T-helper 17 cell (primary cell): ENCODE measurements around the gene DSC1. TPM values are rescaled to one million over a fixed set of nuclear protein-coding genes. Genes with fewer than 3 reads are reported as not detected.

Experiments
- ATAC-seq: fragments of 150-1000 bp; cut with Tn5 transposase; 2 replicates; pipeline ENCODE4 v1.10.0; 2021; ENCODE audit warnings: mild to moderate bottlenecking, moderate library complexity
- DNase-seq, 3 donors: peaks; one replicate each; pipeline versions ENCODE4 v3.0.0 to v3.0.0-alpha.2; 2020 to 2021
- H3K9me3 ChIP-seq: one replicate; pipeline ENCODE4 v1.7.0; 2013; ENCODE audit warnings: low read length, mild to moderate bottlenecking; ENCODE audit not compliant: control insufficient read depth, poor library complexity, severe bottlenecking
- H3K27ac Mint-ChIP-seq: one replicate; pipeline ENCODE4 v1.8.0; 2022; ENCODE audit warnings: mild to moderate bottlenecking, moderate library complexity, mixed read lengths
- H3K27me3 Mint-ChIP-seq: one replicate; pipeline ENCODE4 v1.8.0; 2022; ENCODE audit warnings: mixed read lengths
- H3K36me3 Mint-ChIP-seq: one replicate; pipeline ENCODE4 v1.8.0; 2022; ENCODE audit warnings: low read depth, mixed read lengths
- H3K4me1 Mint-ChIP-seq: one replicate; pipeline ENCODE4 v1.8.0; 2022; ENCODE audit warnings: mild to moderate bottlenecking, mixed read lengths
- H3K4me3 Mint-ChIP-seq: one replicate; pipeline ENCODE4 v1.8.0; 2022; ENCODE audit warnings: mild to moderate bottlenecking, moderate library complexity, mixed read lengths
- total RNA-seq, 4 donors: library from RNA in 2 of 4; stranded (reverse) in 2 of 4; gene quantifications; one replicate each; pipeline ENCODE4 v1.2.3 and lab custom pipeline; 2022 to 2026

DSC1 gene
- total RNA-seq, 2 donors from 2014 or later, result 0.15 to 0.16 TPM

DNA sequence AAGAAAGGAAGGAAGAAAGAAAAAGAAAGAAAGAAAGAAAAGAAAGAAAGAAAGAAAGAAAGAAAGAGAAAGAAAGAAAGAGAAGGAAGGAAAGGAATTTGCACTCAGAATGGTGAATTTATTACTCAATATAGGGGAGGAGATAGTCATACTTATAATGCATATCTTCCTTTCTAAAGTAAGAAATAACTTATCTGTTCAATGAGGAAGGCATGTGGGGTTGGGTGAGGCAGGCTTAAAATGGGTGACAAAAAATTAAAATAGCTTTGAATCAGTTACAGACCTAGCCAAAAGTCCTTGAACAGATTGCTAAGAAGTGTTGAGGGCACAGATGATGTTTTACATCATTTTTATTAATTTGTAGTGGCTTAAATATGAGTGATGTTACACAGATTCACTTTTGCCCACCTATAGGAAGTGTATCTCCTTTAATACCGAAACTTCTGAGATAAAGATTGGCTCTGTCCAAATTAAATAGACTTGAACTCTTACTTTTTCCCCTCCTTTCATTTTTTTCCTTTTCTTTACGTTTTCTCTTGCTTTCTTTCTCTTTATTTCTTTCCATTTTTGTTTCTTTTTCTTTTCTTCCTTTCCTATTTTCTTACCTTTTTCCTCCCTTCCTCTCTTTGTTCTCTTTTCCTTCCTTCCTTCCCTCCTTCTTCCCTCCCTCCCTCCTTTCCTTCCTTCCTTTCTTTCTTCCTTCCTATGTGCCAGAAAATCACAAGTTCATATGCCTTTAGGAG, 45.6 kb downstream of the DSC1 start:
- H3K27me3 Mint-ChIP-seq, result no peaks in the 10 kb centered on the region

DNA sequence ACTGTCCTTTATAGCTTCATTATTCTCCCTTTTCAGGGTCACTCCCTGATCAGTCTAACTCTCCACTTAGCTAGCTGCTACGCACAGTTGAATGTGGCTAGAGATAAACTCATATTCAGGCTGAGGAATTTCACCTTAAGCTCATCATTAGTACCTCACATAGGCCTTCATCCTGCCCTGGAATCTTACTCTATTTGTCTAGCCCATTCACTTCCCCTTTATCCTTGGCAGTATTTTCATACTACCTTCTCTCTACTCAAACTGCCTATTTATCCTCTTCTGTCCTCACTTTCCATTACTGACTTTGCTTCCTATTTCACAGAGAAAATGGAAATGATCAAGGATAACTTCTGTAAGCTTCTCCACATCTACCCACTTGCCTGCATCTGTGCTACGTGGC, 49.9 kb downstream of the DSC1 start:
- no peaks in the 10 kb centered on the region for H3K36me3 Mint-ChIP-seq
- H3K27me3 Mint-ChIP-seq, result no peaks in the 10 kb centered on the region
- no peaks in the 10 kb centered on the region for H3K4me1 Mint-ChIP-seq
- no peak overlapping the region for H3K4me3 Mint-ChIP-seq
- ATAC-seq (no peak), DNase-seq (no peak)
- H3K9me3 ChIP-seq, result no peaks in the 10 kb centered on the region
- no peak overlapping the region for H3K27ac Mint-ChIP-seq

More for the DNA sequence above, 45.6 kb downstream of the DSC1 start:
- Mint-ChIP-seq H3K27ac (no peak overlapping the region), H3K36me3 (no peaks in the 10 kb centered on the region), H3K4me1 (no peaks in the 10 kb centered on the region), H3K4me3 (no peak overlapping the region)
- ATAC-seq (no peak), DNase-seq (no peak)
- H3K9me3 ChIP-seq, result no peaks in the 10 kb centered on the region

DNA sequence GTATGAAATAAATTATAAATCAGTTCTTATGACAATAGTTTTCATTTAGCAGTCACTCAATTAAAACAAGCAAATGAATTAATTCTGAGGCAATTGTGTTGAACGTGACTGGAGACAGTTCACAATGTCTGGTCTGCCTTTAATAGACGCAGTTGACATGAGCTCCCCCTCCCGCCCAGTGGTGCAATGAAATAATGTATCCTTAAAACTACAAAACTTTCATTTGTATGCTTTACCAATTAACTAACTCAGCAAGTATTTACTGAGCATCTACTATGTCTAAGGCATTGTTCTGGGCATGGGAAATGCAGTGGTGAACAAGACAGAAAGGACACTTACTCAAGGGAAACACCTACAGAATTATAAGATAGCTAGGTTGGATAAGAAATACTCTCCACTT, 56.9 kb downstream of the DSC1 start:
- no peak for ATAC-seq
- Mint-ChIP-seq H3K4me1 (no peaks in the 10 kb centered on the region), H3K36me3 (no peaks in the 10 kb centered on the region), H3K4me3 (no peak overlapping the region), H3K27me3 (no peaks in the 10 kb centered on the region), H3K27ac (no peak overlapping the region)
- no peak for DNase-seq
- peaks cover 3% of the 10 kb centered on the region for H3K9me3 ChIP-seq

DNA sequence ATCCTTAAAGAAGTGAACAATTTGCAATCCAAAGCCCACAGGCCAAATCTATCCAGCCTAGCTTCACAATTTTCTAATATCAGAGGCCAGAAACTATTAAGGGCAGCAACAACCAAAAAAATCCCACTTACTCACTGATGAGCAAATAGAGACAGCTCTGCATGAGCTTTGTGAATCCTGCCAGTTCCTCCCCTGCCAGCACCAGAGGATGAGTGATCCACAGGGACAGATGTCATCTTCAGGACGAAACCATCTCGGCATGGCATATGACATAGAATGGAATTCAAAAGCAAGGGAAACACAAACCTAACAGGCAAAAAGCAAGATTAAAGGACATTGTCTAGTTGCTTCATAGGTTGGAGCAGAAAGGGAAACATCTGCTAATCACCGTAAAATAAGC, 58.2 kb downstream of the DSC1 start:
- Mint-ChIP-seq H3K4me3 (no peak overlapping the region), H3K27me3 (no peaks in the 10 kb centered on the region), H3K4me1 (no peaks in the 10 kb centered on the region), H3K36me3 (no peaks in the 10 kb centered on the region), H3K27ac (no peak overlapping the region)
- ATAC-seq, result no peak
- peaks cover 3% of the 10 kb centered on the region for H3K9me3 ChIP-seq
- DNase-seq, result no peak

DNA sequence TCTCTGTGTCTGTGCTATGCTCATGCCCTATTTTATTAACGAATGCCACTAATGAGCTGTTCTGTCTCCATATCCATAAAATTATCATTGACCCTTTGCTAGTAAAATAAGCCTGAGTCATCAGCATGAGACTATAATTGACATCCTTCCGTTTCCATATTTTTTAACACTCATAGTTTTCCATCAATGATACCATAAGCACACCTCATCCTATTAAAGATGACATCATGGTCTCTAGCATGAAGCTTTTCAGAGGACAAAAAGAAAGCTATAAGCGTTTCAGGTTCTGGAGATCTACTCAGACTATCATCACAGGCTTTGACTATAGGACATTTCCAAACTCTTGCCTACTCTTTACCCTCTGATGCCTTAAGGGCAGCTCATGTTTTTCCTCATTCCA, 59.2 kb downstream of the DSC1 start:
- no peaks in the 10 kb centered on the region for H3K36me3 Mint-ChIP-seq
- H3K27ac Mint-ChIP-seq, result no peak overlapping the region
- H3K4me1 Mint-ChIP-seq, result no peaks in the 10 kb centered on the region
- no peaks in the 10 kb centered on the region for H3K27me3 Mint-ChIP-seq
- H3K9me3 ChIP-seq, result peaks cover 3% of the 10 kb centered on the region
- ATAC-seq, result no peak
- DNase-seq, result no peak
- no peak overlapping the region for H3K4me3 Mint-ChIP-seq

DNA sequence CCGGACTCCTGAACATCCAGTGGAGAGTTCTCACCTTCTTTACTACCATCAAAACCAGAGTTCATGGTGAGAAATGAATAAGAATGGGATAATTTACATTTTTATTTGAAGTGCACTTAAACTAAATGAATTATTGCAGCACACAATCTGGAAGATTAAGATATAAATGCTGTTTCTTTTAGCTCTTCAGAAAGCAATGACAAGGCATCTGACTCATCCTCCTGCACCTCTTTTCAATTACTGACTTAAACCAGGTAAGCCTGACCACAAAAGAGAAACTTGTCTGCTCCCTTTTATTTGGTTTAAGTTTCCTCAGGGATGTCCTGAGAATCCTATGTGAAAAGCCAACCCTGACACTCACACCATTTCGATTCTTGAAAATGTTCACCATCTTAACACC, 59.7 kb downstream of the DSC1 start:
- DNase-seq, result no peak
- Mint-ChIP-seq H3K4me3 (no peak overlapping the region), H3K27me3 (no peaks in the 10 kb centered on the region), H3K36me3 (no peaks in the 10 kb centered on the region), H3K27ac (no peak overlapping the region), H3K4me1 (no peaks in the 10 kb centered on the region)
- peaks cover 3% of the 10 kb centered on the region for H3K9me3 ChIP-seq
- no peak for ATAC-seq

DNA sequence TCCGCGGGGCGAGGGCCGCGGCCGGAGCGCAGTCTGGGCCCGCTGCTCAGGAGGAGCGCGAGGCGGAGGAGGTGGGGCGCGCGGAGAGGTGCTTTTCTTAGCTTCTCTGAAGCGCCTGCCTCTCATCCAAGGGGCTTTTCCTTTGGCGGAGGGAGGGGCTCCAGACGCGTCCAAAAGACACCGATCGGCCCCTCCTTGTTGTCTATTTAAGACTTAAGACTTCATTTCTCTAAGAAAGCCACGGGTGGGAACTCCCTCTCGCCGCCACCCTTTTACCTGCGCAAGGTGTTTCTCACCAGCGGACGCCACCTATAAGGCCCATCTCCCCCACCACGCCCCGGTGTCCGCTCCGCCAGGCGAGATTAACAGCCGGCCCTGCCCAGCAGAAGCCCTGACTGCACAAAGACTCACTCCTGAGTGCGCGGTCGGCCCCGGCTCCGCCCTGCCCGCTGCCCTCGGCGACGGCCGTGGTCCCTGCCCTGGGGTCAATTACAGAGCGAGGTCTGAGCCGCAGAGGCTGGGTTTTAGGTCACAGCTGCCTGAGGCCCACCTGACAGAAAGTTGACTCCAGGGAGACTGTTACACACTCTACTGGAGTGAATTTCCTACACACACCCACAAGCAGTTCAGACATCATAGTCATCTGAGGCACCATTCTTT, 60.5 kb downstream of the DSC1 start, which contains the start of gene DSC2:
Gene DSC2, minus strand, starts transcription at position 397 of the 660 bp plus-strand sequence. CDS start 450 bp downstream, outside the sequence.
- Mint-ChIP-seq H3K36me3 (no peaks in the 10 kb centered on the region), H3K4me1 (no peaks in the 10 kb centered on the region), H3K27me3 (no peaks in the 10 kb centered on the region), H3K27ac (no peak within 1 kb of the TSS), H3K4me3 (no peak within 1 kb of the TSS)
- no peak for ATAC-seq
- no peak for DNase-seq
- peaks cover 3% of the 10 kb centered on the region for H3K9me3 ChIP-seq

DNA sequence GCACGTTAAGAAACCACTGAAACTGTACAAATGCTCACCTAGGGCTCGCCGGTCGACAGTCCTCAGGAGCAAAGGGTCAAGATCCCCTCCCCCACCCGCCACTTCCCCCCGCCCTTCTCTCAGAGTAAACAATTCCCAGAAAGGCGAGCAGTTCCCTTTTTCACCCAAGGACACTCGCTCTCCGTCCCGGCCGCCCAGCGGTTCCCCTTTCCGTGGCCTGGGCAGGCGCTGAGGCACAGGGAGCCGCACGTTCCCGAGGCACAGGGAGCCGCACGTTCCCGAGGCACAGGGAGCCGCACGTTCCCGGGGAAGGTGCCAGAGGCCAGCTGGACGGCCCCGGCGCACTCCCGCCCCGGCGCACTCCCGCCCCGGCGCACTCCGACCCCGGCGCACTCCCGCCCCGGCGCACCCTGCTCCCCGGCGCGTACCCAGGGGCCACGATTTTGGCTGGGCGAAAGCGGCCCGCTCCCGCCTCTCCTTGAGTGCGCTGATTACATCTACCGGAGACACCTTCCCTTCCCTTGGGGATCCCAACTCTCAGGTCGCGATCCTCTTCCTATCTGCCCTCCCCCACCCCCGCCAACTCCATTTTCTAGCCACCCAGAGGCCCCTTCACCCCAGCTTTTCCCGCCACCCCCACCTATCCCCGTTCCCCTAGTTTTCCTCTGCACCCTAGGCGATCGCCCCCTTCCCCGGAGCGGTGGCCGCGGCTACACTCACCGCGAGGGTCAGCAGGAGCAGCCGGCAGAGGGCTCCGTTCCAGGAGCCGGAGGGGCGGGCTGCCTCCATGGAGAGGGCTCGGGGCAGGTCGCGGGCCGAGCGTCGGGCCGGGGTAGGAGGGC, 61.3 kb downstream of the DSC1 start:
- H3K27ac Mint-ChIP-seq, result no peak overlapping the region
- H3K36me3 Mint-ChIP-seq, result no peaks in the 10 kb centered on the region
- DNase-seq (no peak), ATAC-seq (no peak)
- H3K27me3 Mint-ChIP-seq, result no peaks in the 10 kb centered on the region
- H3K4me1 Mint-ChIP-seq, result no peaks in the 10 kb centered on the region
- no peak overlapping the region for H3K4me3 Mint-ChIP-seq
- H3K9me3 ChIP-seq, result peaks cover 3% of the 10 kb centered on the region

DNA sequence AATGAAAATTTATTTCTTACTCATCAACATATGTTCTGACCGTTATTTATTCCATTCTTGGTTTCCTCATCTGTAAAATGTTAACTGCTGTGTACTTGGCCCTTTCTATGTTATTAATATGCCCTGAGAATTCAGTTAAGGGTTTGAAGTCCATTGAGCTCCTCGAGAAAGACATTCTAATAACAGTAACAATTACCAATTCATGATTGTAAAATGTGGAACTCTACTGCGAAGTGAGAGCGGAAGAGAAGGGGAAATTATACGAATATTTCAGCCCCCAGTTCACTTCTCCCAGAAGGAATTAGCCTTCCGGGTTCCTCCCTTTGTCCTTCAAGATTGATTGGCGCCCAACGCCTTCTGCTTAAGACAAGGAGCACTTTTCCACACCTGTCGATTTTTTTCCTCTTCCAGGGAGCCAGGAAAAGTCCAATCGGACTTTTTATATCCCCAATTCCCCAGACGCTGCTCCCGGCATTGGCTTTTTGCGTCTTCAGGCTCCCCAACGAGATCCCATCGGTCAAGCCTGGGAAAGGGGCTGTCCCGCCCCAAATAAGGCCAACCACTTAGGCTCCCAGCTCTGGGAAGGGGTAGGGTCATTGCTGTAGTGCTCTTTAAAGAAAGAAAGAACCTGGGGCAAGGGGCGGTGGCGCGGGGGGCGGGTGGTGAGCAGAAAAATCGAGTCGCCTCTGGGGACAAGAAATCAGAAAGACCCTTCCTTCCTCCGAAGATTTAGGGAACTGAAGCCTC, 62.0 kb downstream of the DSC1 start:
- H3K36me3 Mint-ChIP-seq, result no peaks in the 10 kb centered on the region
- H3K4me3 Mint-ChIP-seq, result no peak overlapping the region
- DNase-seq (no peak), ATAC-seq (no peak)
- peaks cover 3% of the 10 kb centered on the region for H3K9me3 ChIP-seq
- no peaks in the 10 kb centered on the region for H3K27me3 Mint-ChIP-seq
- H3K27ac Mint-ChIP-seq, result no peak overlapping the region
- no peaks in the 10 kb centered on the region for H3K4me1 Mint-ChIP-seq

DNA sequence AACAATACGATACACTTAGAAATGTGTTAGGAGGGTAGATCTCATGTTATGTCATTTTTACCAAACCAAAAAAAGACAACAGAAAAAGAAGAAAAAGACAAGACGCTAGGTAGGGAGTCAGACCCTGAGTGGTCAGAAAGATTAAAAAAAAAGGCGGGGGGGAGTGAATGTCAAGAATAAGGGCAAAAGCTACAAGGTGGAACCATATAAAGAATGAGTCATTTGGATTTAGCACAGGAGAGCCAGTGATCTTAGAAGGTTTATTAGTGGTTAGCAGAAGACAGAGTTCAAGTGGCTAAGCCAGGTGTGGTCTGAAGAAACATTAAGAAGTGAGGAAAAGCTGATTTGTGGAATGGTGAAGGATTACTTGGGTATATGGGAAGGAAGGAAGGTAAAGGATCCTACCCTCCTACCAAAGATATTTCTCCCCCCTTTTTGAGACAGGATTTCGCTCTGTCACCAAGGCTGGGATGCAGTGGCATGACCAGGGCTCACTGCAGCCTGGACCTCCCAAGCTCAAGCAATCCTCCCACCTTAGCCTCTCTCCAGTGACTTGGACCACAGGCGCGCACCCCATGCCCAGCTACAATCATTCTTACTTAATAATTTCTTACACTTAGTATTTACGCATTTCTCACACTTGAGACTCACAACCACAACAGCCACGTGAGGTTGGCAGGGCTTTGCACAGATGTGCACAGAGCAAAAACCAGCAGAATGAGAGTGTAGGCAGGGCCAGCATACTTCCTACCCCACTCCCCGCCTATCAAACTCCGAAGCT, 63.0 kb downstream of the DSC1 start:
- DNase-seq, result no peak
- ATAC-seq, result no peak
- H3K9me3 ChIP-seq, result peaks cover 3% of the 10 kb centered on the region
- Mint-ChIP-seq H3K4me1 (no peaks in the 10 kb centered on the region), H3K27ac (no peak overlapping the region), H3K36me3 (no peaks in the 10 kb centered on the region), H3K4me3 (no peak overlapping the region), H3K27me3 (no peaks in the 10 kb centered on the region)

DNA sequence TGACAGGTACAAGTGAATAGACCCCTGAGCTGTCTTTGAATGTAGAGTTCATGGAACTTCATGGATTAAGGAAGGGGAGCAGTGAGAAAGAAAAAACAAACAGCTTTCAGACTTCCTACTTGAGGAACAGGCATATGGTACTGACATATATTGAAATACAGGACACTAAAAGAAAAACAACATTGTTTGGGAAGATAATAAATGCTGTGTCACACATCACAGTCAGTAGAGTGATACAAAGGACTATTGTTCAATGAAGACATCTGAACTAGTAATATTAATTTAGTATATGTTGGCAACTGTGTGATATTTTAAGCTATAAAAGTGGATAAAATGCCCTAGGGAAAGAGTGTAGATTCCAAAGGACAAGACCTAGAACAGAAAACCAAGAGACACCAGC, 63.8 kb downstream of the DSC1 start:
- Mint-ChIP-seq H3K4me3 (no peak overlapping the region), H3K4me1 (no peaks in the 10 kb centered on the region), H3K36me3 (no peaks in the 10 kb centered on the region)

DNA sequence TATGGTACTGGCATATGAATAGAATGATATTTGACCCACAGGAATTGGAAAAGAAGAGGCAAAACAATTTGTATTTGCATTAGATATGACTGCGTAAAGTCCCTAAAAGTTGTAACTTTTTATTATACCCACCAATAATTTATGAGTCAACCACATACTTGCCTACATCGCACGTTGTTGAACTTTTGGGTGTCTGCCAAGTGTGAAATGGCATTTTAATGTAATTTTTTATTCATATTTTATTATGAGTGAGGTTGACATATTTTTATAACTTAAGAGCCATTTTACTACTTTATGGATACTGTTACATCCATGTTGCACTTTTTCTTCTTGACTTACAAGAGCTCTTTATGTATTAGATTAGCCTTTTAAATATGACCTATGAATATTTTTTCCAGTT, 65.0 kb downstream of the DSC1 start:
- no peak for DNase-seq
- no peaks in the 10 kb centered on the region for H3K36me3 Mint-ChIP-seq
- H3K4me3 Mint-ChIP-seq, result no peak overlapping the region
- H3K27ac Mint-ChIP-seq, result no peak overlapping the region
- ATAC-seq, result no peak
- no peaks in the 10 kb centered on the region for H3K27me3 Mint-ChIP-seq
- H3K9me3 ChIP-seq, result no peaks in the 10 kb centered on the region
- H3K4me1 Mint-ChIP-seq, result no peaks in the 10 kb centered on the region

More for the DNA sequence above, 63.8 kb downstream of the DSC1 start:
- Mint-ChIP-seq H3K27me3 (no peaks in the 10 kb centered on the region), H3K27ac (no peak overlapping the region)
- no peaks in the 10 kb centered on the region for H3K9me3 ChIP-seq
- no peak for DNase-seq
- no peak for ATAC-seq
